ENCODE results near the gene ZBED5. TPM values are rescaled to one million over a fixed set of nuclear protein-coding genes. Genes with fewer than 3 reads are reported as not detected.

The ZBED5 gene
- total and polyA plus RNA-seq, 9 of the 15 experiments (the other 6 are each of a cell fraction or from before 2014, with no cell fraction given): 12.4 to 70.7 (median 26.8) TPM

- no peak for TF ChIP-seq FOXO4 (CRISPR knock-in tag; IDR thresholded peaks at IDR 0.05)
- no peak for TF ChIP-seq CREB1 (IDR thresholded peaks at IDR 0.05)
- no peak for TF ChIP-seq CREB1 (CRISPR knock-in tag; IDR thresholded peaks at IDR 0.05)
- no peak for TF ChIP-seq CREBBP (IDR thresholded peaks at IDR 0.05; ENCODE audit: low read depth, low read length)
- no peak for TF ChIP-seq ZNF24 (IDR thresholded peaks at IDR 0.05)
- 0 out of 2 replicates have a peak, but pooled peaks have one; percentile 4 for TF ChIP-seq ZBTB1 (CRISPR knock-in tag; IDR thresholded peaks at IDR 0.05; ENCODE audit: borderline replicate concordance, low read depth)
- no peak for TF ChIP-seq SIN3B (IDR thresholded peaks at IDR 0.05; ENCODE audit: low read depth)
- TF ChIP-seq ZC3H8 (IDR thresholded peaks at IDR 0.05): no peak
- TF ChIP-seq HES1 (IDR thresholded peaks at IDR 0.05; ENCODE audit: low read depth): no peak
- no peak for TF ChIP-seq RFX1 (IDR thresholded peaks at IDR 0.05)
- TF ChIP-seq, protein P1, sequence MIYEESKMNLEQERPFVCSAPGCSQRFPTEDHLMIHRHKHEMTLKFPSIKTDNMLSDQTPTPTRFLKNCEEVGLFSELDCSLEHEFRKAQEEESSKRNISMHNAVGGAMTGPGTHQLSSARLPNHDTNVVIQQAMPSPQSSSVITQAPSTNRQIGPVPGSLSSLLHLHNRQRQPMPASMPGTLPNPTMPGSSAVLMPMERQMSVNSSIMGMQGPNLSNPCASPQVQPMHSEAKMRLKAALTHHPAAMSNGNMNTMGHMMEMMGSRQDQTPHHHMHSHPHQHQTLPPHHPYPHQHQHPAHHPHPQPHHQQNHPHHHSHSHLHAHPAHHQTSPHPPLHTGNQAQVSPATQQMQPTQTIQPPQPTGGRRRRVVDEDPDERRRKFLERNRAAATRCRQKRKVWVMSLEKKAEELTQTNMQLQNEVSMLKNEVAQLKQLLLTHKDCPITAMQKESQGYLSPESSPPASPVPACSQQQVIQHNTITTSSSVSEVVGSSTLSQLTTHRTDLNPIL (CRISPR knock-in tag; IDR thresholded peaks at IDR 0.05): no peak
- no peak for TF ChIP-seq RFX7 (CRISPR knock-in tag; IDR thresholded peaks at IDR 0.05)
- no peak for TF ChIP-seq TAF7 (tag; IDR thresholded peaks at IDR 0.05)
- TF ChIP-seq RBM34 (IDR thresholded peaks at IDR 0.05; ENCODE audit: borderline replicate concordance, insufficient read depth, low read length): no peak
- TF ChIP-seq ZNF583 (CRISPR knock-in tag; IDR thresholded peaks at IDR 0.05): 0 out of 2 replicates have a peak, but pooled peaks have one; percentile 48
- peak in 1 of 2 experiments; percentile 53; a peak in 2 of 4 replicates for TF ChIP-seq HDAC1 (IDR thresholded peaks at IDR 0.05)
- no peak for TF ChIP-seq GABPB1 (CRISPR knock-in tag; IDR thresholded peaks at IDR 0.05)
- peak; percentile 59 for TF ChIP-seq ZNF592 (IDR thresholded peaks at IDR 0.05)
Observed at GRCh38 chr11:10809373-10810160, 48.3 kb downstream of the ZBED5 start (continued).
